Liver (tissue), 9 donors: ENCODE results near the gene AQP12A. TPM values are rescaled to one million over a fixed set of nuclear protein-coding genes. Genes with fewer than 3 reads are reported as not detected.

Experiments used
- DNase-seq: peaks from one replicate; pipeline ENCODE4 v3.0.0-alpha.2; 2017; ENCODE audit warnings: low spot score
- H3K27ac ChIP-seq, 2 donors: one replicate each; pipeline ENCODE4 v1.7.0; 2013; ENCODE audit warnings: inconsistent platforms in 2 of 2, low read length in 2 of 2, control low read depth in 1 of 2, low read depth in 1 of 2, mild to moderate bottlenecking in 1 of 2
- H3K27me3 ChIP-seq, 4 donors: one replicate each; pipeline versions ENCODE4 v1.6.1 to v1.7.0; 2013; ENCODE audit warnings: low read length in 3 of 4, inconsistent platforms in 1 of 4, mild to moderate bottlenecking in 1 of 4, moderate library complexity in 1 of 4; ENCODE audit not compliant: control insufficient read depth in 4 of 4, insufficient read depth in 4 of 4
- H3K36me3 ChIP-seq, 4 donors: one replicate each; pipeline versions ENCODE4 v1.6.1 to v1.7.0; 2013; ENCODE audit warnings: low read length in 3 of 4, mild to moderate bottlenecking in 3 of 4, low read depth in 1 of 4, moderate library complexity in 1 of 4; ENCODE audit not compliant: control insufficient read depth in 4 of 4, insufficient read depth in 3 of 4
- H3K4me1 ChIP-seq, 4 donors: one replicate each; pipeline versions ENCODE4 v1.6.1 to v1.7.0; 2013; ENCODE audit warnings: low read length in 3 of 4, mild to moderate bottlenecking in 3 of 4, moderate library complexity in 1 of 4; ENCODE audit not compliant: control insufficient read depth in 4 of 4, insufficient read depth in 4 of 4
- H3K4me3 ChIP-seq, 3 donors: one replicate each; pipeline versions ENCODE4 v1.6.1 to v1.7.0; 2013; ENCODE audit warnings: low read length in 3 of 3, control low read depth in 1 of 3, low read depth in 1 of 3, mild to moderate bottlenecking in 1 of 3
- H3K9ac ChIP-seq, 2 donors: one replicate each; pipeline ENCODE4 v1.7.0; 2013; ENCODE audit warnings: low read length in 2 of 2, mild to moderate bottlenecking in 2 of 2, moderate library complexity in 2 of 2, control low read depth in 1 of 2, low read depth in 1 of 2
- H3K9me3 ChIP-seq, 4 donors: one replicate each; pipeline versions ENCODE4 v1.6.1 to v1.7.0; 2013; ENCODE audit warnings: low read length in 3 of 4; ENCODE audit not compliant: control insufficient read depth in 4 of 4
- EGR1 ChIP-seq, 2 donors: IDR thresholded peaks; 2 replicates each; pipeline ENCODE4 v1.6.1; 2016 to 2018; ENCODE audit warnings: antibody characterized with exemption in 2 of 2, low read depth in 2 of 2
- FOXA1 ChIP-seq: IDR thresholded peaks from 2 replicates; pipeline ENCODE4 v1.6.1; 2016; ENCODE audit warnings: antibody characterized with exemption
- FOXA2 ChIP-seq: IDR thresholded peaks from 2 replicates; pipeline ENCODE4 v1.6.1; 2016; ENCODE audit warnings: antibody characterized with exemption
- GABPA ChIP-seq, 2 donors: IDR thresholded peaks in 1 of 2; conservative IDR thresholded peaks in 1 of 2; 2 replicates each; pipeline ENCODE4 v1.6.1; 2016; ENCODE audit warnings: antibody characterized with exemption in 2 of 2, mild to moderate bottlenecking in 1 of 2, moderate library complexity in 1 of 2
- HNF4A ChIP-seq, 2 donors: conservative IDR thresholded peaks; 2 replicates each; pipeline ENCODE4 v1.6.1; 2016; ENCODE audit warnings: antibody characterized with exemption in 2 of 2, mild to moderate bottlenecking in 2 of 2
- HNF4G ChIP-seq: IDR thresholded peaks from 2 replicates; pipeline ENCODE4 v1.6.1; 2016; ENCODE audit warnings: antibody characterized with exemption
- JUND ChIP-seq, 2 donors: IDR thresholded peaks; 2 replicates each; pipeline ENCODE4 v1.6.1; 2016; ENCODE audit warnings: antibody characterized with exemption in 2 of 2
- NR2F2 ChIP-seq: IDR thresholded peaks from 2 replicates; pipeline ENCODE4 v1.6.1; 2016; ENCODE audit warnings: antibody characterized with exemption
- RAD21 ChIP-seq, 2 donors: IDR thresholded peaks; 2 replicates each; pipeline ENCODE4 v1.6.1; 2016; ENCODE audit warnings: antibody characterized with exemption in 2 of 2, mild to moderate bottlenecking in 2 of 2
- RXRA ChIP-seq, 2 donors: IDR thresholded peaks; 2 replicates each; pipeline ENCODE4 v1.6.1; 2017 to 2018; ENCODE audit warnings: antibody characterized with exemption in 2 of 2, mild to moderate bottlenecking in 1 of 2
- SP1 ChIP-seq: IDR thresholded peaks from 2 replicates; pipeline ENCODE4 v1.6.1; 2018; ENCODE audit warnings: antibody characterized with exemption, mild to moderate bottlenecking
- YY1 ChIP-seq: IDR thresholded peaks from 2 replicates; pipeline ENCODE4 v1.6.1; 2016; ENCODE audit warnings: antibody characterized with exemption, mild to moderate bottlenecking
- WGBS: extraction: QIAGEN DNeasy Blood & Tissue Kit; methylation state at CpG from one replicate; pipeline ENCODE4 v1.1.7; 2013; 5-methylcytosine and 5-hydroxymethylcytosine counted together
- polyA plus RNA-seq, 2 donors: library from polyadenylated mRNA; stranded (reverse) in 1 of 2; unstranded in 1 of 2; fragments of 200-250 nt in 1 of 2; fragments of >200 nt in 1 of 2; fragmentation: Nextera tagmentation in 1 of 2; extraction: Ambion mirVana in 1 of 2; gene quantifications; one replicate each; pipeline versions ENCODE4 v1.2.1 to v1.2.3, GENCODE V29; 2013 to 2015
- total RNA-seq, 2 donors: library from RNA; depleted of rRNA; stranded (reverse); fragments of >200 nt; gene quantifications; one replicate each; pipeline ENCODE4 v1.2.3, GENCODE V29; 2014
- TF ChIP-seq, protein P1 (sequence below): fragments of 150-350 bp; IDR thresholded peaks from 2 replicates; pipeline ENCODE4 v1.5.1; 2017; ENCODE audit warnings: improper control_type of control experiment, low read depth, low read length; ENCODE audit not compliant: missing input control
- TF ChIP-seq, protein P2 (sequence below): IDR thresholded peaks from 2 replicates; pipeline ENCODE4 v1.6.1; 2016; ENCODE audit warnings: antibody characterized with exemption
- TF ChIP-seq, protein P3 (sequence below): IDR thresholded peaks from 2 replicates; pipeline ENCODE4 v1.6.1; 2016; ENCODE audit warnings: antibody characterized with exemption
- TF ChIP-seq, protein P4 (sequence below): IDR thresholded peaks from 2 replicates; pipeline ENCODE4 v1.6.1; 2016; ENCODE audit warnings: antibody characterized with exemption
- donor health status: healthy.
- donor health status: healthy.
- donor health status: healthy.
- donor health status: healthy.
- donor health status: healthy.

AQP12A gene
- total and polyA plus RNA-seq, 4 donors = not detected

DNA sequence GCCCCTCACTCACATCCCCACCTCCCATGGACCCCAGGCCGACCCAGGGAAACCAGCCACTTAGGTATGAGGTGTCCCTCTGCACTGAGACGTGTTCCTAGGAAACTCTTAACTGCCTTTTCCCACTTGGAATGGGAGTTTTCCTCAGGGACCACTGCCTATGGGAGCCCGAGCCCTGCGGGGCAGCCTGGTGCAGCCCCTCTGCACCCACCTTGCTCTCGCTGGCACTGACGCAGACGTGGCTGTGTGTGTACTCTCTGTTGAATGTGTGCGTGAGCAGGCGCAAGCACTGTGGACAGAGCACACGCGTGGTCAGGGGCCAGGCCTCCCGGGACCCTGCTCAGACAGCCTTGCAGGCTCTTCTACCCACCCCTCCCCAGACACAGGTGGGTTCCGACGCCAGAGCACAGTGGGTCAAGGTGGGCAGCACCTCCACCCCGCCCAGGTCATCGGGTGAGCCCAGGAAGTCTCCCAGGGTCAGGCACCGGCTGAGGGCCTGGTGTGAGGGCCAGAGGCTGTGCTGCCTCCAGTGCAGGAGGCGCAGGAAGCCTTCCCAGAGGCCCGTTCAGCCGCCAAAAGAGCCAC is 30.0 kb downstream of the AQP12A start:
- Histone ChIP-seq H3K27ac (no peak overlapping the region), H3K36me3 (no peaks in the 10 kb centered on the region), H3K9me3 (no peaks in the 10 kb centered on the region), H3K9ac (no peak overlapping the region), H3K4me1 (no peaks in the 10 kb centered on the region), H3K4me3 (no peak overlapping the region), H3K27me3 (no peaks in the 10 kb centered on the region)
- 89% methylated on average over 20 of the region's 20 CpGs for WGBS
- no peak for DNase-seq
- TF ChIP-seq SP1 (no peak), HNF4G (no peak), JUND (IDR thresholded peaks at IDR 0.05) (no peak), NR2F2 (no peak), RXRA (IDR thresholded peaks at IDR 0.05) (no peak), FOXA1 (no peak), HNF4A (conservative IDR thresholded peaks at IDR 0.05) (no peak), GABPA (IDR thresholded peaks at IDR 0.05 in 1 of 2, conservative IDR thresholded peaks at IDR 0.05 in 1 of 2) (no peak), FOXA2 (no peak)
- TF ChIP-seq, protein P1, sequence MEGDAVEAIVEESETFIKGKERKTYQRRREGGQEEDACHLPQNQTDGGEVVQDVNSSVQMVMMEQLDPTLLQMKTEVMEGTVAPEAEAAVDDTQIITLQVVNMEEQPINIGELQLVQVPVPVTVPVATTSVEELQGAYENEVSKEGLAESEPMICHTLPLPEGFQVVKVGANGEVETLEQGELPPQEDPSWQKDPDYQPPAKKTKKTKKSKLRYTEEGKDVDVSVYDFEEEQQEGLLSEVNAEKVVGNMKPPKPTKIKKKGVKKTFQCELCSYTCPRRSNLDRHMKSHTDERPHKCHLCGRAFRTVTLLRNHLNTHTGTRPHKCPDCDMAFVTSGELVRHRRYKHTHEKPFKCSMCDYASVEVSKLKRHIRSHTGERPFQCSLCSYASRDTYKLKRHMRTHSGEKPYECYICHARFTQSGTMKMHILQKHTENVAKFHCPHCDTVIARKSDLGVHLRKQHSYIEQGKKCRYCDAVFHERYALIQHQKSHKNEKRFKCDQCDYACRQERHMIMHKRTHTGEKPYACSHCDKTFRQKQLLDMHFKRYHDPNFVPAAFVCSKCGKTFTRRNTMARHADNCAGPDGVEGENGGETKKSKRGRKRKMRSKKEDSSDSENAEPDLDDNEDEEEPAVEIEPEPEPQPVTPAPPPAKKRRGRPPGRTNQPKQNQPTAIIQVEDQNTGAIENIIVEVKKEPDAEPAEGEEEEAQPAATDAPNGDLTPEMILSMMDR = no peak
- TF ChIP-seq, protein P2, sequence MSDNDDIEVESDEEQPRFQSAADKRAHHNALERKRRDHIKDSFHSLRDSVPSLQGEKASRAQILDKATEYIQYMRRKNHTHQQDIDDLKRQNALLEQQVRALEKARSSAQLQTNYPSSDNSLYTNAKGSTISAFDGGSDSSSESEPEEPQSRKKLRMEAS = no peak
- TF ChIP-seq, protein P3, sequence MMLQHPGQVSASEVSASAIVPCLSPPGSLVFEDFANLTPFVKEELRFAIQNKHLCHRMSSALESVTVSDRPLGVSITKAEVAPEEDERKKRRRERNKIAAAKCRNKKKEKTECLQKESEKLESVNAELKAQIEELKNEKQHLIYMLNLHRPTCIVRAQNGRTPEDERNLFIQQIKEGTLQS = no peak

DNA sequence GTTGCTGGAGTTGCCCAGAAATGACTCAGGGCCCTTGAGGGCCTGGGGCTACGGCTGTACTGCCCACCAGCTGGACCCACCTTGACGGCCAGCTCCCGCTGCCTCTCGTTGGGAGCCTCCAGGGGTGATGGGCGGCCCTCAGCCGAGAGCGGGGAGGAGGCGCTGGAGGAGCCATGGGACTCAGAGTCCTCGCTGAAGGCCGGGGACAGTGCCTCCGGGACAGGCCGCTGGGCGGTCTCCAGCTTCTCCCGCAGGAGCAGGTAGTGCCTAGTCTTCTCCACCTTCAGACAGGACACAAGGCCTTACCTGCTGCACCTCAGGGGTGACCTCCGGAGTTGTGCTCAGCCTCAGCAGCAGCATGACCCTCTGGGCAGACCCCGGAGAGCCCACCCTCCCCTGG is 30.7 kb downstream of the AQP12A start:
- no peaks in the 10 kb centered on the region for H3K4me1 ChIP-seq
- DNase-seq = no peak
- no peak overlapping the region for H3K4me3 ChIP-seq
- 94% methylated on average over 16 of the region's 16 CpGs for WGBS
- no peaks in the 10 kb centered on the region for H3K36me3 ChIP-seq
- H3K9me3 ChIP-seq = no peaks in the 10 kb centered on the region
- TF ChIP-seq GABPA (IDR thresholded peaks at IDR 0.05 in 1 of 2, conservative IDR thresholded peaks at IDR 0.05 in 1 of 2) (no peak), NR2F2 (no peak), RAD21 (IDR thresholded peaks at IDR 0.05) (no peak), YY1 (no peak), FOXA2 (no peak), JUND (IDR thresholded peaks at IDR 0.05) (no peak), EGR1 (IDR thresholded peaks at IDR 0.05; ENCODE audit: low read depth in 2 of 2) (no peak)
- TF ChIP-seq, protein P2 = no peak
- TF ChIP-seq, protein P4, sequence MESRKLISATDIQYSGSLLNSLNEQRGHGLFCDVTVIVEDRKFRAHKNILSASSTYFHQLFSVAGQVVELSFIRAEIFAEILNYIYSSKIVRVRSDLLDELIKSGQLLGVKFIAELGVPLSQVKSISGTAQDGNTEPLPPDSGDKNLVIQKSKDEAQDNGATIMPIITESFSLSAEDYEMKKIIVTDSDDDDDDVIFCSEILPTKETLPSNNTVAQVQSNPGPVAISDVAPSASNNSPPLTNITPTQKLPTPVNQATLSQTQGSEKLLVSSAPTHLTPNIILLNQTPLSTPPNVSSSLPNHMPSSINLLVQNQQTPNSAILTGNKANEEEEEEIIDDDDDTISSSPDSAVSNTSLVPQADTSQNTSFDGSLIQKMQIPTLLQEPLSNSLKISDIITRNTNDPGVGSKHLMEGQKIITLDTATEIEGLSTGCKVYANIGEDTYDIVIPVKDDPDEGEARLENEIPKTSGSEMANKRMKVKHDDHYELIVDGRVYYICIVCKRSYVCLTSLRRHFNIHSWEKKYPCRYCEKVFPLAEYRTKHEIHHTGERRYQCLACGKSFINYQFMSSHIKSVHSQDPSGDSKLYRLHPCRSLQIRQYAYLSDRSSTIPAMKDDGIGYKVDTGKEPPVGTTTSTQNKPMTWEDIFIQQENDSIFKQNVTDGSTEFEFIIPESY = no peak
- H3K9ac ChIP-seq = no peak overlapping the region
- no peaks in the 10 kb centered on the region for H3K27me3 ChIP-seq
- no peak overlapping the region for H3K27ac ChIP-seq
